ENCODE results near the gene STAT4.
"Not testable (repeated sequence)": the region's sequence is repeated elsewhere in the genome, so short reads cannot be mapped to it uniquely, and the experiment has no call there.

The STAT4 gene

GRCh38 chr2:190995315-190995714 lies 155.5 kb downstream of the STAT4 start:
- DNase-seq (ENCODE audit: low read depth in 2 of 2): not testable (repeated sequence)

GRCh38 chr2:190994148-190994547 lies 156.6 kb downstream of the STAT4 start:
- no peak for DNase-seq (ENCODE audit: low read depth in 2 of 2)

- no peak for DNase-seq (ENCODE audit: low read depth in 2 of 2)
These were observed 157.5 kb downstream of the STAT4 start for GRCh38 chr2:190993292-190993643.

- DNase-seq (ENCODE audit: low read depth in 2 of 2): no peak
These were observed 160.7 kb downstream of the STAT4 start for GRCh38 chr2:190990132-190990531.

- DNase-seq (ENCODE audit: low read depth in 2 of 2): no peak
These were observed 161.9 kb downstream of the STAT4 start for GRCh38 chr2:190988910-190989309.

- DNase-seq (ENCODE audit: low read depth in 2 of 2): no peak
These were observed 162.9 kb downstream of the STAT4 start for GRCh38 chr2:190987938-190988337.

- no peak for DNase-seq (ENCODE audit: low read depth in 2 of 2)
These were observed 163.7 kb downstream of the STAT4 start for GRCh38 chr2:190987116-190987515.

GRCh38 chr2:190986221-190986953 lies 164.4 kb downstream of the STAT4 start:
- no peak for DNase-seq (ENCODE audit: low read depth in 2 of 2)

GRCh38 chr2:190984595-190984994 lies 166.2 kb downstream of the STAT4 start:
- DNase-seq (ENCODE audit: low read depth in 2 of 2): no peak

GRCh38 chr2:190982262-190983034 lies 168.3 kb downstream of the STAT4 start:
- no peak for DNase-seq (ENCODE audit: low read depth in 2 of 2)

- no peak for DNase-seq (ENCODE audit: low read depth in 2 of 2)
These were observed 169.1 kb downstream of the STAT4 start for GRCh38 chr2:190981733-190982132.

GRCh38 chr2:190981333-190981732 lies 169.5 kb downstream of the STAT4 start:
- no peak for DNase-seq (ENCODE audit: low read depth in 2 of 2)

GRCh38 chr2:190980630-190981209 lies 170.1 kb downstream of the STAT4 start:
- DNase-seq (ENCODE audit: low read depth in 2 of 2): no peak

GRCh38 chr2:190979906-190980629 lies 170.7 kb downstream of the STAT4 start:
- DNase-seq (ENCODE audit: low read depth in 2 of 2): no peak

Data from fibroblast of skin of left quadriceps (primary cell).